NCI-H1048 (cell line): ENCODE results near the gene ACTG1.

ENCODE experiments used
- DNase-seq: peaks from one replicate; lab custom pipeline; 2025; lab: John Stamatoyannopoulos, UW

ACTG1 gene

DNA sequence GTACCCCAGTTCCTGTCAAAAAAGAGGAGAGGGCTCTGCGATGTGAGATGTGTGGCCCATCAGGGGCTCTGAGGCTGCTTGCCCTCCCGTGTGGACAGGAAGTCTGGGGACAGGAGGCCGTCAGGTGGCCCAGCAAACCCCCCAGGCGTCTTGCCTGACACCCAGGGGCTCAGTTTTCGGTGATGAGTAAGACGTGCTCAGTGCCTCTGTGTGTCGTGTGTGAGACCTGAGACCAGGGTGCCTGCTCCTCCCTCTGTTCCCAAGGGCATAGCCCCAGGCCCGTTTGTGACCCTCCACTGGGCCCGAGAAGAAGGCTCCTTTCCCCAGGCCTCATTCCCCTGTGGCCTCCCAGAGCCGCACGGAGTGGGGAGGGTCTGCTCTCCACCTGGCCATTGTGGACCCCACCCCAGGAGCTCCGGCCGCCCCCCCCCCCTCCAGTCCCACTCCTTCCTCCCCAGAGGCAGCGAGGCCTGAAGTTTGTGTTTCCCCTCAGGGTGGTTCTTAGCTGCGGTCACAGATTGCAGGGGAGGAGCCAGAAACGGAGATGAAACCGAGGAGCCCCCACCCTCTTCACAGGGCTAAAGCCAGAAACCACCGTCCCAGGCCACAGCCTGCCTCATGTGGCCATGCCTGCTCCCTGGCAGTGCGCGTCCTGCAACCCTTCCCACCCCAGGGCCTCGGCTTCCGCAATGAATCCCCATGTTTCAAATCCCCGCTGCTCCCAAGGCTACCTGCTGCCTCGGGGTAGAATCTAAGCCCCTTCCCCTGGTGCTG lies 4.9 kb upstream of the ACTG1 start:
- no peak for DNase-seq

DNA sequence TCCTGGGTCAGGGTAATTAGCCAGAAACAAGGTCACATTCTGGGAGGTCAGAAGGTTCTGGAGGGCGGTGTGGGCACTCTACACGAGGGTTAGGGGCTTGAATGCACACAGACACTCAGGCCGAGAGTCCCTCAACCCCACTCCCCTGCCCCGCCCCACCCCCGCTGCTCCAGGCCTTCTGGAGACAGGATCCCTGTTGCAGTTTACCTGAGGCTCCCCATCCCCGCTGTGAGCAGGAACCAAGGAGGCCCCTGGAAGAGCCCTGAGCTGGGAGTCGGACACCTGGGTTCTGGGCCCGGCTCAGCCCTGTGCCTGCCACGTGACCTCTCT lies 4.4 kb upstream of the ACTG1 start:
- no peak for DNase-seq

DNA sequence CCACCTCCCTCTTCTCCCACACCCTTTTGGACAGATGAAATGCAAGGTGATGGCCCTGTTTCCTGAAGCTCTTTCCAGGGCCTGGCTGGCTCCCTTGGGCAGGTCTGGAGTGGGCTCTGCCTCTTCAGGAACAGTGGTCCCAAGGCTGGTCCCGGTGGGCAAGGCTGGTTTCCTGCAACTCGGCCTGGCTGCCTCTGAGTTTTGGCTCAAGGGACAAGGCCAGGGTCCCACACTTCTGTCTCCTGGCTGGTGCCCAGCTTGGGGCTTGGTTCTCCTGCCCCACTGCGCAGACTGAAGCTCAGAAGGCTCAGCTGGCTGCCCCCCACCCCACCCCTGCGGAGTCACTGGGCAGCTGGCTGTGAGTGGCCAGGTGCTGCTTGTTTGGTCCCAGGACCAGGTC lies 3.8 kb upstream of the ACTG1 start:
- DNase-seq = no peak

DNA sequence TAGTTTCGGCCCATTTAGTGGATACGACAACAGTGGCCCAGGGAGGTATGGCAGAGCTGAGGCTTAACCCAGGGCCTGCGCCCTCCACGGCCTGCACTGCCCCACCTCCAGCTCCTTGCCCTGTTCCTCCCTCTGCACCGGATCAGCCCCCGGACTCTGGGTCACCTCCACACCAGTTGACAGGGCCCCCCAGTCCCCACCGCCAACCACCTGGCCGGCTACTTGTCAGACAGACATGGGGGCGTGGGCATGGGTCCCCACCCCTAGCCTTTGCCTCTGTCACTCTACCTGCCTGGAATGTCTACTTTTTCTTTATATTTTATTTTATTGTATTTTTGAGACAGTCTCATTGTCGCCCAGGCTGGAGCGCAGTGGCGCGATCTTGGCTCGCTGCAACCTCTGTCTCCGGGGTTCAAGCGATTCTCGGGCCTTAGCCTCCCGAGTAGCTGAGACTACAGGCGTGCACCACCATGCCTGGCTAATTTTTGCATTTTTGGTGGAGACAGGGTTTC lies 3.0 kb upstream of the ACTG1 start:
- DNase-seq = no peak

DNA sequence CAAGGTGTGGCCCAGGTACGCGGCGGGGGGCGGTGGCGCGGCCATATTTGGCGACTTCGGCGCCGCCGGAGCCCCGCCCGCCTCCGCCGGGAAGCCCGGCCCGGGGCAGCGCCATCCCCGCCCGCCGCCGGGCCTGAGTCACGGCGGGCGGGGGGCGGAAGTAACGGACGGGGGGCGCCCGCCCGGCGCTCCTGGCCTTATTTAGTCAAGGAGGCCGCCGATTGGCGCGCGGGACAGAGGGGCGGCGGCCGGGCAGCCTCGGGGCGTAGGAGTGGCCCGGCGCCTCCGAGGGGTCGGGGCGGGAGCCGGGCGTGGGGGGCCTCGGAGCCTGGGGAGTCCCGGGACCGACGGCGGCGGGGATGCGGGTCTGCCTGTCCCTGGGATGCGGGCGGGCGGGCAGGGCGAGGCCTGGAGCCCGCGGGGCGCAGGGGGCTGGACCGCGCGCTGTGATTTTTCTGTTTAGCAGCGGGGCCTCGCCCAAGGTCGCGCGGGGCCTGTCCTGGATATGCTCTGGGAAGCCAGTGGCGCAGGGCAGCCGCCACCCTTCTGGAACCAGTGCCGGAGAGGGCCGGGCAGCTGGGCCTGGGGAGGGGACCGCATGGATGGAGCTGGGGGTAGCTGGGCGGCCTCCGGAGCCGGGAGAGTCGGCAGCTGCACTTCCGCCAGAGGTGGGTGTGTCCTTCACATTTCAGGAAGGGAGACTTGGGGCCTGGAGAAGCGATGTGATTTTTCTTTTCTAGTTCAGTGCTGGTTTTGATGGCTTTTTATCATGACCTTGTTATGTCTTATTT lies 2.3 kb upstream of the ACTG1 start:
- DNase-seq = peak; percentile 40

DNA sequence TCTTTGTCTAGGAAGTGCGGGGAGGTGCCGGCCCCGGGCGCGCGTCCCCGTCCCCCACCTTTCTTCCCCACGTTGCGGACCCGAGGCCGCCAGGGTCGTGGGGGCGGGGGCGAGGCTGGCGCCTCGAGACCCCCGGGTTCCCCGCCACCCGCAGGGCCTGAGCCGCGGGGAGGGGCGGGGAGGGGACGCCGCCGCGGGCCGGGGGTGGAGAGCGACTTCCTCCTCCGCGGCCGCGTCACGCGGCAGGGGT lies 1.8 kb upstream of the ACTG1 start:
- DNase-seq = no peak

DNA sequence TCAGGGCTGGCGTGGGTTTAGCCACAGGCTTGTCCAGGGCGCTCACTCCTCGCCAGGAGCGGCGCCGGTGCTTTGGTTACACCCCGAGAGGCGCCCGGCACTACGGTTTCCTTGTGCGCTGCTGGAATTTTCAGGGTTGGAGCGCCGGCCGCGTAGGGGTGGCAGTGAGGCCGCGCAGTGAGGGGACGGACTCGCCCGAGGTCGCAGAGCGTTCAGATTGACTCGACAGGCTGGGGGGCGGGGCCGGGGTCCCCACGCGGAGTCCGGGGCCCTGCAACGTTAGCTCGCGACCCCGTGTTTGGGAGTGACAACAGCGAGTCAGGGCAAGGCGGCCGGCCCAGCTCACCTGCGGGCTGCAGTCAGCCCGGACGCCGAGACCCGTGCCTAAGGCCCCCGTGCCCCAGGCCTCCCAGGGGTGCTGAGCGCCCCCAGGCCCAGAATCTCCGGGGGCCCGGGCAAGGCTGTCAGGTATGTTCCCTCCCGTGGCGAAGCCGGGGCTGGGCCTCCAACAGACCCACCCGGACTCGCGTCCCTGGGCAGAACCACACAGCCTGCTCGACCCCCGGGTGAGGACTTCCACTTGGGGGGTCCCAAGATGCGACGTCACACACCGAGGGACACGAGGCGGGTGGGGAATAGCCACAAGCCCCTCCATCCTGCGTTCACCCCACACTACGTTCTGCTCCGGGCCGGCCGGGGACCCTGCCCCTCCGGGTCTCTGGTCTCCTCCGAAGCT lies 1.3 kb upstream of the ACTG1 start:
- DNase-seq = no peak

DNA sequence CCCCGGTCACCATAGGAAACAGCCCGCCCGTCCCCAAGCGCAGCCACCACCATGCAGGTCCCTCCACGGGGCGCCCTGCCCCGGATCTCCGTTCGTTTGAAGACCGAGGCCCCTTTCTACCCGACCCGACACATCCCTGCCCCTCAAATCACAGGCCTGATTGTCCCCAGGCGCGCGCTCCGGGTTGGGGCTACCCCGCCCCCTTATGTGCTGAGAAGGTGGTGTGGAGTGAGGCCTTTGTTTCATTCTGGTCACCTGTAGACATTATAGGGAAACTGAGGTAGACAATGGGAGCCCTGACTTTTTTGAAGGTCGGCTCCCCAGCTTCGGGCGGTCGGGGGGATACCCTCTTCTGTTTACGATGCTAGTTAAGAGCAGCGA lies 763 bp upstream of the ACTG1 start:
- DNase-seq = peak; percentile 36

DNA sequence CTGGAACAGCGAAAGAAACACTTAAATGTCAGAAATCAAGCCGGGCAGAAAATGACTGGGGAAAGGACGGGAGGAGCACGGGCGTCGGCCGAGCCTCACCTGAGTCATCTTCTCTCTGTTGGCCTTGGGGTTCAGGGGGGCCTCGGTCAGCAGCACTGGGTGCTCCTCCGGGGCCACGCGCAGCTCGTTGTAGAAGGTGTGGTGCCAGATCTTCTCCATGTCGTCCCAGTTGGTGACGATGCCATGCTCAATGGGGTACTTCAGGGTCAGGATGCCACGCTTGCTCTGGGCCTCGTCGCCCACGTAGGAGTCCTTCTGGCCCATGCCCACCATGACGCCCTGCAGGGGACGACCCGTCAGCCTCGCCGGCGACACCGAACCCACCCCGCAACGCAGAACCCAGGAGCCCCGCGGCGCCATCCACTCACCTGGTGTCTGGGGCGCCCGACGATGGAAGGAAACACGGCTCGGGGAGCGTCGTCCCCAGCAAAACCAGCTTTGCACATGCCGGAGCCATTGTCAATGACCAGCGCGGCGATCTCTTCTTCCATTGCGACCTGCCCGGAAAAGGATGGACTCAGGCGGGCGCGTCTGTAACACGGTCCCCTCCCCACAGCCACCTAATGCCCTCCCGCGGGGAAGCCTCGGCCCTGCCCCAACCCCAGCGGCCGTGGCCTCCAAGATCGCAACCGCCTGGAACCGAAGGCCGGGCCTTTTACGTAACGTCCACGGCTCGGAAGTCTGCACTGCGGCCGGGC lies 616 bp downstream of the ACTG1 start:
- DNase-seq = no peak

DNA sequence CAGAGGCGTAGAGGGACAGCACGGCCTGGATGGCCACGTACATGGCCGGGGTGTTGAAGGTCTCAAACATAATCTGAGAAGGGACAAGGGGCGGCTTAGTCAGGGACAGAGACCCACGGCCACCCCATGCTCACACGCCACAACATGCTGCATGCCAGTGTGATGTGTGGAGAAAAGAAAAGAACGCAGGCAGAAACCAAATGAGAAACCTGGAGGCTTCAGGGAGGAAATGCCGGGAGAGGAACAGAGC lies 1.1 kb downstream of the ACTG1 start:
- DNase-seq = no peak

DNA sequence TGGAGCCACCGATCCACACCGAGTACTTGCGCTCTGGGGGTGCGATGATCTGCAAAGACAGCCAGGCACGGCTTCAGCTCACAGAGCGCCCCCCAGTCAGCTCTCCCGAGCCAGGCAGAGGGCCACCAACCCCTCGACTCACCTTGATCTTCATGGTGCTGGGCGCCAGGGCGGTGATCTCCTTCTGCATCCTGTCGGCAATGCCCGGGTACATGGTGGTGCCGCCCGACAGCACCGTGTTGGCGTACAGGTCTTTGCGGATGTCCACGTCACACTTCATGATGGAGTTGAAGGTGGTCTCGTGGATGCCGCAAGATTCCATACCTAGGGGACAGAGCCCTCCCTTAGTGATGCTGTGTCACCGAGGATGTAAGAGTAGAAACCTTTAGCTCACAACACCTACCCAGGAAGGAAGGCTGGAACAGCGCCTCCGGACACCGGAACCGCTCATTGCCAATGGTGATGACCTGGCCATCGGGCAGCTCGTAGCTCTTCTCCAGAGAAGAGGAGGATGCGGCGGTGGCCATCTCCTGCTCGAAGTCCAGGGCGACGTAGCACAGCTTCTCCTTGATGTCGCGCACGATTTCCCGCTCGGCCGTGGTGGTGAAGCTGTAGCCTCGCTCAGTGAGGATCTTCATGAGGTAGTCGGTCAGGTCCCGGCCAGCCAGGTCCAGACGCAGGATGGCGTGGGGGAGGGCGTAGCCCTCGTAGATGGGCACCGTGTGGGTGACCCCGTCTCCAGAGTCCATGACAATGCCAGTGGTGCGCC lies 1.6 kb downstream of the ACTG1 start:
- no peak for DNase-seq

DNA sequence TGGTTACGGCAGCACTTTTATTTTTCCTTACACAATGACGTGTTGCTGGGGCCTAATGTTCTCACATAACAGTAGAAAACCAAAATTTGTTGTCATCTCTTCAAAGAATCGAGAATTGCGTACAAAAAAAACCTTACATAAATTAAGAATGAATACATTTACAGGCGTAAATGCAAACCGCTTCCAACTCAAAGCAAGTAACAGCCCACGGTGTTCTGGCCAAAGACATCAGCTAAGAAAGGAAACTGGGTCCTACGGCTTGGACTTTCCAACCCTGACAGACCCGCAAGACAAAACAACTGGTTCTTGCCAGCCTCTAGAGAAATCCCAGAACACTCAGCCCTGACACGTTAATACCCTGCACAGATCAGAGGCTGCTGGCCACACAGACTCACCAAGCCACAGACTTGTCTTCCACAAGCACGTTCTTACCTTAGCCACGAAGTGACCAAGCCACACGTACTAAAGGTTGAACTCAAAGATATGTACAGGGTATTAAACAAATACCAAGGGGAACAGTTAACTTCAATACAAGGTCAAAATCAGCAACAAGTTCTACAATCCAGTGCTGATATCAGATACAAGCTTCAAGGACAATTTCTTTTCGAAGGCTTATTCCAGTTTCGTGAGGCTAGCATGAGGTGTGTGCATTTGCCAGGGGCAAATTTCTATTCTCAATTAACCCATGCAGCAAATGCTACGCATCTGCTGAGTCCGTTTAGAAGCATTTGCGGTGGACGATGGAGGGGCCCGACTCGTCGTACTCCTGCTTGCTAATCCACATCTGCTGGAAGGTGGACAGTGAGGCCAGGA lies 2.4 kb downstream of the ACTG1 start:
- DNase-seq = no peak

DNA sequence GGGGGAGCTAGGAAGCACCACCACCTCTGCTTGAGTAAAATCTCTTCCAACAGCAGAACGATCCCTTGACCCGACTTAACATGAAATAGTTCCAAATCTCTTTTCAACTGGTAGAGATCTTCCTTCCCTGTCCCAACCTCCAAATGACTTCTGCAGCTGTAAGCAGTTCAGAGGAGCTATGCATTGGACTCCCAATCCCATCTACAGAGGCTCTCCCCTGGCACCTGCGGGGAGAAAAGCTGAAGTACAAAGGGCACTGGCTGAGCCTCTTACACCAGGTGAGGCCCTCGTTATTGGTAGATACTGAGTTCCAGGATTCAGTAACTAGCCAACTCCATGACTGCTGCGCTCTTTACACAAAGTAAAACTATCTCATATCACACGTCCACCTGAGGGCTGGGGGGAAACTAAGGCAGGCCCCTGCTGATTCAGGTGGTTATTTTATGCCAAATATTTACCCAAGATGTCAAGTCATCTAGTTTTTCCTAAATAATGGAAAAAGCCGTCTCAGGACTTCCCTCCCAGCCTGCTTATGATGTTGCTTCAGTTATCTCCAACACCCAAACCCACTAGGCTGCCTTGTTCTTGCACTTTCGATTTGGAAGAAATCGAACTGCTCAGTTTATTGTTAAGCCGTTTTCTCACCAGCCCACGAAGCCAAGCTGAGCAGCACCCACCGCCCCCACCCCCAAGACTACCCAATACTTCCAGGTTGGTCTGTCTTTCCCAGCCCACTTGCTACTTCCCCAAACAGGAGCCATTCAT lies 3.2 kb downstream of the ACTG1 start:
- DNase-seq = no peak

DNA sequence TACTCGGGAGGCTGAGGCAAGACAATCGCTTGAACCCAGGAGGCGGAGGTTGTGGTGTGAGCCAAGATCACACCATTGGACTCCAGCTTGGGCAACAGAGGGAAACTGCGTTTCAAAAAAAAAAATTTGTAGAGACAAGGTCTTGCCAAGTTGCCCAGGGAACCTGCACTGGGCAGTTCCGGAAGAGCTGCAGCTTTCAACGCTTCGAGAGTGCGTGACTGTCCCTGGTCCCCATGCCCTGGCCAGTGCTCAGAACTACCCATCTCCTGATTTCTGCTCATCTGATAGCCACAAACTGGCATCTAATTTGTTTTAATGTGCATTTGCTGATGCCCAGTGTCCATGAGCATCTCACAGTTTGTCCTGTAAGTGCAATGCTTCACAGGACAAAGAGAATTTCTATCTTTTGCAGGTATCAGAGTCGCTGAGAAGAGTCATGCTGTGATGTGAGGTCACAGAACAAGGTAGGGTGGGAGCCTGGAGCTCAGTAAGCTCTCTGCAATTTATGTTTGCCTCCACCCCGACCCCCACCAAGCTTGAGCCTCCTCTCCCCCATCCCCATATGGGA lies 3.9 kb downstream of the ACTG1 start:
- no peak for DNase-seq

DNA sequence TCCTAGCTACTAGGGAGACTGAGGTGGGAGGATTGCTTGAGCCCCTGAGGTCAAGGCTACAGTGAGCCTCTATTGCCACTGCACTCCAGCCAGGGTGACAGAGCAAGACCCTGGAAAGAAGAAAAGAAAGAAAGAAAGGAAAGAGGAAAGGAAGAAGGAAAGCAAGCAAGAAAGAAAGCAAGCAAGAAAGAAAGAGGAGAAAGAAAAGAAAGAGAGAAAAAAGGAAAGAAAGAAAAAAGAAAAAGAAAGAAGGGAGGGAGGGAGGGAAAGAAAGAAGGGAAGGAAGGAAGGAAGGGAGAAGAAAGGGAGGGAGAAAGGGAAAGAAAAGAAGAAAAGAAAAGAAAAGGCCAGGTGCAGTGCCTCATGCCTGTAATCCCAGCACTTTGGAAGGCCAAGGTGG lies 9.0 kb downstream of the ACTG1 start:
- no peak for DNase-seq

DNA sequence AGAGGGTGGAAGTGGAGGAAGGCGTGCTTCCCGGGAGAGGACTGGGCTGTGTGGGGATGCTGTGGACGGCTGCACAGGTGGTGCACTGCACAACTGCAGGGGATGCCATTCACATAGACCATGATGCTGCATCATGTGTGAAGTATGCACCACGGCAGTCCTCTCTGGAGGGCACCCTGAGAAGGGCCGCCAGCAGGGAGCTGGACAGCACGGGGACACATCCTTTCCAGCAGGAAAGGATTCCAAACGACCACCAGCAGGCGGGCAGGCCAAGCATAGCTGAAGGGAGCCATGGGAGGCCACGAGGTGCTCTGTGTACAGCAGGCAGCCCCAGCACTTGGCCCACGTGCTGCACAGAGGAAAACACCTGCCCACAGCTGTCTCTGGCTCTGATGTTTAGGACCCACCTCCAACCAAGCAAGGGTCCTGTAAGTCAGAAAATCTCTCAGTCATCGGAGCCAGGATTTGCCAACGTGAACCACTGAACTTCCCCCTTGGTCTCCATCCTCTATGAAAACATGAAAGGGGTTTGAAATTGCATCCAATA lies 10.1 kb downstream of the ACTG1 start:
- DNase-seq = no peak

DNA sequence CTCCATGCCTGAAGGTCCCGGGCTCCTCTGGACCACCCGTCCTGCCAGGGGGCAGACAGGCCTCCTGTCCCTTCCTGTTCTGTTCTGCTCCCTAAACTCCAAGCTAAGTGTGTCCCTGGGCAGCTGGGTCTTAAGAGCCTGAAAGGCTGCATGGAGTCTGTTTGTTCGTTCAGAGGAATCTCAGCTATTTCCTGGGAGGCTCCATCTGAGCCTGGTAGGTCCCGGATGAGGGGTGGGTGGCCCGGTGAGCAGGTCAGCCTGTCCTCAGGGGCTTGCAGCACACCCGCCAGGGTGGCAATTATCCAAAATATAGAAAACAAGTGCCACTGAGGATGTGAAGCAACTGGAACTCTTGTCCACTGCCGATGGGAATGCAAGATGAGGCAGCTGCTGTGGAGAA lies 12.6 kb downstream of the ACTG1 start:
- DNase-seq = no peak

DNA sequence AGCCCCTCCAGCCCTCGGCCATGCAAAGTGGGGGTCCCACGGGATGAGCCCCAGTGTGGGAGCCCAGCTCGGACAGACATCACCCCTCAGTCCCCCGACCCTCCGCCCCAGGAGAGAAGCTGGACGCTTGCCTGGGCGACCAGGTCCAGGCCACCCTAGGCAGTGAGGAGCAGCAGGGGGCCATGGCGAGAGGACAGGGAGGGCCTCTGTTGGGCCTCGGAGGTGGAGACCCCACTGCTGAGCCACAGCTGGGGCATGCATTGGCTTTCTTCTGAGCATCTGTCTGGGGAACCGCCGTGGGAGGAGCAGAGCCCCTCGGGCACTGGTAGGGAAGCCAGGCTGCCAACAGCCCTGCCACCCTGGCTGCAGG lies 13.0 kb downstream of the ACTG1 start:
- no peak for DNase-seq

DNA sequence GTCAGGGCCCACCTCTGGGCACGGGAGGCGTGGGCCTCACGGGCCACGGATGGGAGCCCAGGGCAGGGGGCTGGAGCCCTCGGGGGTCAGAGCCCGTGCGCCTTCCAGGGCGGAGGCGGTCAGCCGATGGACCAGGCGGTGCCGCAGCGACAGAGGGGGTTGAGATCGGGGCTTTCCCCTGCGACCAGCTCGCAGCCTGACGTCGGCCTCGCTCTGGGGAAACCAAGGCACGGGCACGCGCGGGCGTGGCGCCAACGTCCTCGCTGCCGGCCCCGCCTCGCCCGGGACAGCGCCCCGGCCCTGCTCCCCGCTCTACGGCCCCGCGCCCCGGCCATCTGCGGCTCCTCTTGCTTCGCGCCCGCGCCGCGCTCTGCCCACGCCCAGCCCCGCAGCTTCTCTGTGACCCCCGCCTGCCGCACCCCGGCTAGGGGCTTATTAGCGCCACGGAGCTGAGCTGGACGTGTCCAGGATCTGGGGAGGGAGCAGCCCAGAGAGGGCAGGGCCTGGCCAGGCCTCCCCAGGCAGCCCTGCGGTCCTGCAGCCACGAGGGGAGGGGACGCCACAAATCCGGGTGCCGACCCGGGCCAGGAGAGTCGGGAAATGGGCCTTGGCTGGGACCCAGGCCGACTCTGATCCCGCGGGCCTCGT lies 13.5 kb downstream of the ACTG1 start:
- no peak for DNase-seq
